GM15510 (cell line): Measurements from ENCODE around the gene ATF7.

Experiments used
- POLR2A ChIP-seq: IDR thresholded peaks from 3 replicates; pipeline ENCODE4 v1.6.1; 2011; ENCODE audit warnings: borderline replicate concordance; ENCODE audit not compliant: insufficient read length; ENCODE audit errors: extremely low read depth

The ATF7 gene

GRCh38 chr12:53481939-53482586 lies 144.1 kb downstream of the ATF7 start:
- no peak for TF ChIP-seq POLR2A

- no peak for TF ChIP-seq POLR2A
Observed at GRCh38 chr12:53480491-53481442, 145.4 kb downstream of the ATF7 start.

- no peak for TF ChIP-seq POLR2A
Observed at GRCh38 chr12:53479331-53479730, 146.9 kb downstream of the ATF7 start.

GRCh38 chr12:53478865-53479264 lies 147.3 kb downstream of the ATF7 start:
- TF ChIP-seq POLR2A, result no peak

- TF ChIP-seq POLR2A, result no peak
Observed at GRCh38 chr12:53476769-53477209, 149.4 kb downstream of the ATF7 start.

GRCh38 chr12:53474819-53475218 lies 151.4 kb downstream of the ATF7 start:
- TF ChIP-seq POLR2A, result no peak

GRCh38 chr12:53474077-53474476 lies 152.1 kb downstream of the ATF7 start:
- TF ChIP-seq POLR2A, result no peak

- no peak for TF ChIP-seq POLR2A
Observed at GRCh38 chr12:53472056-53472582, 154.1 kb downstream of the ATF7 start.

- no peak for TF ChIP-seq POLR2A
Observed at GRCh38 chr12:53468282-53468681, 157.9 kb downstream of the ATF7 start.

- TF ChIP-seq POLR2A, result no peak
Observed at GRCh38 chr12:53467880-53468279, 158.3 kb downstream of the ATF7 start.

- TF ChIP-seq POLR2A, result no peak
Observed at GRCh38 chr12:53467082-53467481, 159.1 kb downstream of the ATF7 start.

- no peak for TF ChIP-seq POLR2A
Observed at GRCh38 chr12:53466640-53467039, 159.5 kb downstream of the ATF7 start.

GRCh38 chr12:53465679-53466078 lies 160.5 kb downstream of the ATF7 start:
- no peak for TF ChIP-seq POLR2A

GRCh38 chr12:53464685-53465418 lies 161.3 kb downstream of the ATF7 start:
- no peak for TF ChIP-seq POLR2A

- TF ChIP-seq POLR2A, result no peak
Observed at GRCh38 chr12:53463802-53464560, 162.2 kb downstream of the ATF7 start.

GRCh38 chr12:53462935-53463334 lies 163.2 kb downstream of the ATF7 start:
- TF ChIP-seq POLR2A, result no peak
